Mesodermal cell (in vitro differentiated cells): ENCODE measurements around the gene CHST12.
"Not testable (repeated sequence)": the region's sequence is repeated elsewhere in the genome, so short reads cannot be mapped to it uniquely, and the experiment has no call there.

ENCODE experiments used
- H3K27ac ChIP-seq: 2 replicates; pipeline ENCODE4 v1.7.0; 2013; ENCODE audit warnings: mild to moderate bottlenecking, low read depth, low read length, moderate library complexity; ENCODE audit not compliant: severe bottlenecking
- H3K36me3 ChIP-seq: 2 replicates; pipeline ENCODE4 v1.7.1; 2013; ENCODE audit warnings: mild to moderate bottlenecking, low read length, moderate library complexity; ENCODE audit not compliant: control insufficient read depth, insufficient read depth
- H3K4me1 ChIP-seq: one replicate; pipeline ENCODE4 v1.7.1; 2013; ENCODE audit warnings: mild to moderate bottlenecking, low read length; ENCODE audit not compliant: insufficient read depth, control insufficient read depth, poor library complexity, severe bottlenecking
- H3K4me3 ChIP-seq: 2 replicates; pipeline ENCODE4 v1.7.0; 2013; ENCODE audit warnings: low read length, control low read depth, mild to moderate bottlenecking; ENCODE audit not compliant: insufficient read depth, poor library complexity, severe bottlenecking; ENCODE audit errors: extremely low read depth
- H3K9me3 ChIP-seq: 2 replicates; pipeline ENCODE4 v1.7.1; 2013; ENCODE audit warnings: mild to moderate bottlenecking, low read length, moderate library complexity; ENCODE audit not compliant: control insufficient read depth
- WGBS, 2 experiments: methylation state at CpG; one replicate each; pipeline ENCODE4 v1.1.5; 2013; ENCODE audit warnings: missing lambda C conversion rate in 2 of 2; ENCODE audit not compliant: insufficient coverage in 2 of 2; 5-methylcytosine and 5-hydroxymethylcytosine counted together

The CHST12 gene

DNA sequence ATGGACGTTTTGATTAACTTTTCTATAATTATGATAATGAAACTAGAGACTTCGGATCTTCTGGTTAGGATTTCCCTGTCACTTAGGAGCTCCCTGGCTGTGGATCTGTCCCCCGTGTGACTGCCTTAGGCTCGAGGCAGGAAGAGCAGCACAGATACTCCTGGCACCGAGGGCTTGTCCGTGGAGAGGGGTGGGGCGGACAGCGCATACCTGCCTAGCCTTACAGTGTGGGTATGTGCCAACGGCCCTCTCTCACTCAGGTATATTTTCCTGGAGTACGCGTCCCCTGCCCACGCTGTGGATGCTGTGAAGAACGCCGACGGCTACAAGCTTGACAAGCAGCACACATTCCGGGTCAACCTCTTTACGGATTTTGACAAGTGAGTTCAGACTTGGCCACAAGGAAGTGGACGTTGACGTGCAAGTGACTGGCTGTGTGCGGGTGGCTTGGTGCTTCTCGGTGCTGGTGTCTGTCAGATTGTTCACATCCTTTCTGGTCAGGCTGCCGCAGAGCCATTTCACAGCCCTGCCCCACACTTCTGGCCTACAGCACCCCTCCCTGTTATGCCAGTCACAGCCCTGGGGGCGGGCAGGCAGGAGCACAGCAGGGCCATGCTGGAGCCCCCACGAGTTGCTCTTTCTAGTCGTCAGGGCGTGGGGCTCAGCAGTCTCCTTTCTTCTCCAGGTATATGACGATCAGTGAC, 40.9 kb upstream of the CHST12 start:
- peaks cover 1% of the 10 kb centered on the region for H3K4me1 ChIP-seq
- H3K4me3 ChIP-seq = no peak overlapping the region
- no peak overlapping the region for H3K27ac ChIP-seq
- peaks cover 98% of the 10 kb centered on the region for H3K36me3 ChIP-seq
- WGBS, 2 experiments = 96 to 98% methylated on average over 24 to 26 of the region's 27 CpGs
- no peaks in the 10 kb centered on the region for H3K9me3 ChIP-seq

DNA sequence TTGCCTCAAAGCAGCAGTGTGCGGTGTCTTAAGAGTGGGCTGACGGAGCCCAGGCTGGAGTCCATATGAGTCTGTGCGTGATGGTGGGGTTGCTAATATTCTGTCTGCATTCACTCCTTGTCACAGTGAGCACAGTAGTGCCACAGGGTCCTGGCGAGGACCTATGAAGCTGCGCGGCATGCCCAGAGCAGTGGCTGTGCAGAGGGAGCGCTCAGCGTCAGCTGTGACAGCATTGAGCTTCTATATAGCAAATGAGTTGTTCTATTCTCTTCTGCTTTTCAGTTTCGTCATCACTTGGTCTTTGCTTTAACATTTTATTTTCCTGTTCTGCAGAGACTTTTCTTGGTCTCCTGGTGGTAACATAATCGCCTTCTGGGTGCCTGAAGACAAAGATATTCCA, 34.3 kb upstream of the CHST12 start:
- no peak overlapping the region for H3K4me3 ChIP-seq

DNA sequence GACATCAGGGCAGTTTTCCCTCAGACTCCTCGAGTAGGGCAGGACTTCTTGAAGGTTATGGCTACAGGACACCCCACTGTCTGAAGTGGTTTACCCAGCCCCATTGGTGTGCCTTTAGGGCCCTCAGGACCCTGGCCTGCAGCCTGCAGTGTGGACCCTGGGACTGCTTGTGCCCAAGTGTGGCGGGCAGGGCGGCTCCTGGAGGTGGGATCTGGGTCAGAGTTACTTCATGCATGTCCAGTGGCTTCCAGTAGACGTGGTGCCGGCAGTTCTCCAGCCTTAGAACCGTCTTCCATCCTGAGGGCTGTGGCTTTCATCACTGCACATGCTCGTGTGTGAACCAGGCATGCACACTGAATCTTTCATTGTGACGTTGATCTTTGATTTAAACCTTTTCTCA, 32.1 kb upstream of the CHST12 start:
- Histone ChIP-seq H3K9me3 (no peaks in the 10 kb centered on the region), H3K36me3 (peaks cover 100% of the 10 kb centered on the region), H3K4me1 (no peaks in the 10 kb centered on the region), H3K27ac (no peak overlapping the region), H3K4me3 (no peak overlapping the region)
- 95 to 99% methylated on average over 8 of the region's 8 CpGs for WGBS, 2 experiments

More for the DNA sequence above, 34.3 kb upstream of the CHST12 start:
- H3K4me1 ChIP-seq = no peaks in the 10 kb centered on the region
- H3K9me3 ChIP-seq = no peaks in the 10 kb centered on the region
- WGBS, 2 experiments = 99% methylated on average over 9 to 10 of the region's 10 CpGs
- peaks cover 100% of the 10 kb centered on the region for H3K36me3 ChIP-seq
- H3K27ac ChIP-seq = no peak overlapping the region

- Histone ChIP-seq H3K36me3 (peaks cover 98% of the 10 kb centered on the region), H3K27ac (no peak overlapping the region), H3K9me3 (no peaks in the 10 kb centered on the region), H3K4me3 (no peak overlapping the region), H3K4me1 (no peaks in the 10 kb centered on the region)
- WGBS, 2 experiments = 96 to 97% methylated on average over 14 of the region's 14 CpGs
Observed at GRCh38 chr7:2372724-2373123, 30.7 kb upstream of the CHST12 start.

DNA sequence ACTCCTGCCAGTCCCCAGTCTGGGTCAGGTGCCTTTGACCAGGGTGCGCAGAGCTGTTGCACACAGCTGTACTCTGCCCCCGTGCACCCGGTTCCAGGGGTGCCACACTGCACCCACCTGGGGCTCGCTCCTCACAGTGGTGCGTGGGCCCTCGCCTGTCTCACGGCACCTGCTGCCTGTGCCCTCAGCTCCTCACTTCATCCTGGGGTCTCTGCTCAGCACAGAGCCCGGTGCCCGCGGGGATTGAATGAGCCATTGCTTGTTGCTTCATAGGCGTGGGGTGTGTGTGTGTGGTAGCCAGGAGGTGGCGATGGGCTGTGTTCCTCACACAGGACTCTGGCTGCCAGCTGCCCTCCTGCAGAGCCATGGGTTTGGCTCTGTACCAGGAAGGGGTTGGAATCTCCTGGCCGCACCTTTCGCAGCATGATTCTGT, 30.3 kb upstream of the CHST12 start:
- Histone ChIP-seq H3K4me1 (no peaks in the 10 kb centered on the region), H3K9me3 (no peaks in the 10 kb centered on the region), H3K36me3 (peaks cover 98% of the 10 kb centered on the region), H3K27ac (no peak overlapping the region), H3K4me3 (no peak overlapping the region)
- WGBS, 2 experiments = 97 to 99% methylated on average over 11 to 13 of the region's 14 CpGs

DNA sequence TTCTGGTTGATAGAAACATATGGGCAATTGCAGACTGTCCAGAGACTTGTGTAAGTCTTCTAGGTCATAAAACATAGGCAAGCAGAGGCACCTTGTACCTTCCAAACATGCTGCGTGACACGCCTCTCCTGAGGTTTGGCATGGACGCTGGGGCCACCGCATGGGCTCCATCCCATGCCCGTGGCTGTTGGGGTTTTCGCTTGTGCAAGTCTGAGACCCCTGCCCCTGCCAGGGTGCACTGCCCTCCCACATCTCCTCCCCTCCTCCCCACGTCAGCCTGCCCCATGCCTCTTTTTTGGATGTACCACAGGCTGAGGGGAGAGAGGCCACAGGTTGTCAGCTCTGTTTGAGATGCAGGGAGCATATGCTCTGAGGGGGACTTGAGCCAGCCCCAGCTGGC, 29.8 kb upstream of the CHST12 start:
- Histone ChIP-seq H3K4me1 (no peaks in the 10 kb centered on the region), H3K9me3 (no peaks in the 10 kb centered on the region), H3K27ac (no peak overlapping the region), H3K4me3 (no peak overlapping the region), H3K36me3 (peaks cover 98% of the 10 kb centered on the region)
- 100% methylated on average over 6 of the region's 7 CpGs for WGBS, 2 experiments

DNA sequence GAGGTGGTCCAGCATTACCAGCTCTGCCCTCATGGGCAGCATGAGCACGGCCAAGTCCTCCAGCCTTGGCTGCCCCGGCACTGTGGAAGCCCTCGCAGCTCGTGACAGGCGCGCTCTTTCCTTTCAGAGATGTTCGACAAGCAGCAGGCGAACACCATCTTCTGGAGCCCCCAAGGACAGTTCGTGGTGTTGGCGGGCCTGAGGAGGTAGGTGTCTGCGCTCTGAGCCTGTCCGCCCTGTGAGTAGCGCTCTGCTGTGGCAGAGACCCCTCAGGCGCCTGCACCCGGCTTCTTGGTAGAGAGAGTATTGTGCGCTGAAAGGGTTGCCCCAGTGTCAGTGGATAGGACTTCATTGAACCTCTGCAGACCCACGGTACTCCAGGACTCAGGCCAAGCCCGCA, 29.0 kb upstream of the CHST12 start:
- Histone ChIP-seq H3K4me3 (no peak overlapping the region), H3K27ac (no peak overlapping the region), H3K4me1 (no peaks in the 10 kb centered on the region), H3K9me3 (no peaks in the 10 kb centered on the region), H3K36me3 (peaks cover 98% of the 10 kb centered on the region)
- 96 to 97% methylated on average over 17 to 18 of the region's 18 CpGs for WGBS, 2 experiments

DNA sequence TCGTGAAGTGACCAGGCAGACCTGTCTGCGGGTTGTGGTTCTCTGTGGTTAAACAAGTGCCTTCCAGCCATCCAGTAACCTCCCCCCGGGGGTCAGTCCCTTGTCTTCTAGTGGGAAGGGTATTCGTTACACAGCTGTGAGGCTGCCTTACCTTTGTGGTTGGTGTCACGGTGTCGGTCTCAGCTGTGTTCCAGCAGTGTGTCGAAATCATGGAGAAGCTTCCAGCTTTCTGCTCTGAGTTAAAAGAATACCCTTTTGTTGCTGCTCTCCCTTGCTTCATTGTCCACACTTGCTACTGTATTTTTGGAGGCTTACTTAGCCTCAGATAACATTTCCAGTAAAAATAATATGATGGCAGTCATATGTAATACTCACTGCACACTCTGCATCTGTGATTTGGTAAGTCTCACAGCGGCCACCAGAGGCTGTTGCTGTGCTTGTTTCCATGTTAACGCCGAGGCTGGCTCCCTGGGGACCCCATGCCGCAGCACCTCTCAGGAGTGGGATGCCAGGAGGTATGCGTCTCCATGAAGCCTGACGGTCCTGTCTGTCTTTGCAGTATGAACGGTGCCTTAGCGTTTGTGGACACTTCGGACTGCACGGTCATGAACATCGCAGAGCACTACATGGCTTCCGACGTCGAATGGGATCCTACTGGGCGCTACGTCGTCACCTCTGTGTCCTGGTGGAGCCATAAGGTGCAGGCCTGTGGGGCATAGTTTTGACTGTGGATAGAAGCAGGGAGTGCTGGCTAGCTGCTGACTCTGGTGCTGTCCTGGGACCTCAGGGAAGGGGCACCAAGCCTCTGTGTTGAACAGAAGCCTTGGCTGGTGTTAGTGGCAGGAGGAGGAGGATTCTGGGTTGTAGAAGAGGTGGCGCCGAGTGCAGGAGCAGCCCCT, 28.3 kb upstream of the CHST12 start:
- H3K4me3 ChIP-seq = no peak overlapping the region
- WGBS, 2 experiments = 96 to 97% methylated on average over 22 to 24 of the region's 26 CpGs
- H3K4me1 ChIP-seq = no peaks in the 10 kb centered on the region
- H3K9me3 ChIP-seq = no peaks in the 10 kb centered on the region
- no peak overlapping the region for H3K27ac ChIP-seq
- H3K36me3 ChIP-seq = peaks cover 98% of the 10 kb centered on the region

DNA sequence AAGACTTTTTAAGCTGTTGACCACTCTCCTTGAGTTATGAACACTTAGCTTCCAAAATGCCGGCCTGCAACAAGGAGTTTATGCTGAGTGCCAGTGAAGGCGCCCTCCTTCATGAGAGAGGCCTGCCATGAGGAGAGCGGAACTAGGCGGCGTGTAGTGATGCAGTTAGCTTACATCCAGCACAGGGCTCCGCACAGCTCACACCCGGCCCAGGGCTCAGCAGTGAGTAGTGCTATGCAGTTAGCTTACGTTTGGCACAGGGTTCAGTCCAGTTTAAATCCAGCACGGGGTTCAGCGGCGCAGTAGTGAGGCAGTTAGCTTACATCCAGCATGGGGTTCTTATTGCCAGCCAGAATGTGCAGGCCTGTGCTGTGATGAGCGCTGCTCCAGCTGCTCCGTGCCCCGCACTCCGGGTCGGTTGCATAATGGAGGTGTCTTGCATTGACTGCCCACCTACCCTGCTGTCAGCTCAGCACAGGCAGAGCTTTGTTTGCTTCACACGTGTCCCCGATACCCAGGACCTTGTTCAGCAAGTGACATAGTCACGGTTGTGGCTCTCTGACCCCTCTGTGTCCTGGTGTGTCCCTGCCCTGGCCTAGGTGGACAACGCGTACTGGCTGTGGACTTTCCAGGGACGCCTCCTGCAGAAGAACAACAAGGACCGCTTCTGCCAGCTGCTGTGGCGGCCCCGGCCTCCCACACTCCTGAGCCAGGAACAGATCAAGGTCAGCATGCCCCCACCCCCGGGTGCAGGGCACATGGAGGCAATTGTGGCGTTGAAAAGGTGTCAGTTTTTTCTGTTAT, 26.9 kb upstream of the CHST12 start:
- Histone ChIP-seq H3K36me3 (peaks cover 97% of the 10 kb centered on the region), H3K27ac (no peak overlapping the region), H3K4me3 (no peak overlapping the region), H3K9me3 (no peaks in the 10 kb centered on the region), H3K4me1 (no peaks in the 10 kb centered on the region)
- WGBS, 2 experiments = 95 to 98% methylated on average over 24 to 27 of the region's 27 CpGs

DNA sequence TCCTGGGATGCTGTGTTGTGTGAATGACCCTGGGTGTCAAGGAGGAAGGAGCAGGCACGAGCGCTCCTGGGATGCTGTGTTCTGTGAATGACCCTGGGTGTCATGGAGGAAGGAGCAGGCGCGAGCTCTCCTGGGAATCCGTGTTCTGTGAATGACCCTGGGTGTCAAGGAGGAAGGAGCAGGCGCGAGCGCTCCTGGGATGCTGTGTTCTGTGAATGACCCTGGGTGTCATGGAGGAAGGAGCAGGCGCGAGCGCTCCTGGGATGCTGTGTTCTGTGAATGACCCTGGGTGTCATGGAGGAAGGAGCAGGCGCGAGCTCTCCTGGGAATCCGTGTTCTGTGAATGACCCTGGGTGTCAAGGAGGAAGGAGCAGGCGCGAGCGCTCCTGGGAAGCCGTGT, 25.9 kb upstream of the CHST12 start:
- peaks cover 94% of the 10 kb centered on the region for H3K36me3 ChIP-seq
- not testable (repeated sequence) for H3K4me1 ChIP-seq, H3K9me3 ChIP-seq, H3K27ac ChIP-seq, H3K4me3 ChIP-seq
- WGBS, 2 experiments = 97% methylated on average over 5 of the region's 18 CpGs; no CpG with 5 or more reads in 1 of the 2 experiments
